ACC112 (cell line): ENCODE data around the gene PPP4R3A.
"Not testable (repeated sequence)": the region's sequence is repeated elsewhere in the genome, so short reads cannot be mapped to it uniquely, and the experiment has no call there.

Experiments used
- H2AFZ ChIP-seq: fragments of 200-600 bp; sonication (generic); one replicate; pipeline ENCODE4 v1.6.0; 2017; ENCODE audit warnings: antibody characterized with exemption, low read length; ENCODE audit not compliant: unreplicated experiment
- H3K27ac ChIP-seq: fragments of 200-600 bp; sonication (generic); 2 replicates; pipeline ENCODE4 v1.5.1; 2014; ENCODE audit warnings: low read depth, mild to moderate bottlenecking, antibody characterized with exemption, low read length, moderate library complexity
- H3K27me3 ChIP-seq: fragments of 200-600 bp; sonication (generic); 2 replicates; pipeline ENCODE4 v1.6.1; 2014; ENCODE audit warnings: mild to moderate bottlenecking, antibody characterized with exemption, low read length, moderate library complexity, mixed read lengths; ENCODE audit not compliant: insufficient read depth
- H3K36me3 ChIP-seq: fragments of 200-600 bp; sonication (generic); 2 replicates; pipeline ENCODE4 v1.6.1; 2016; ENCODE audit warnings: mild to moderate bottlenecking, antibody characterized with exemption, low read length, moderate library complexity, mixed read lengths; ENCODE audit not compliant: insufficient read depth
- H3K4me1 ChIP-seq: fragments of 200-600 bp; sonication (generic); one replicate; pipeline ENCODE4 v1.6.1; 2016; ENCODE audit warnings: low read length, mixed read lengths; ENCODE audit not compliant: insufficient read depth, unreplicated experiment, control insufficient read depth
- H3K4me3 ChIP-seq: fragments of 200-600 bp; sonication (generic); 2 replicates; pipeline ENCODE4 v1.5.1; 2014; ENCODE audit warnings: mild to moderate bottlenecking, low read depth, low read length
- H3K79me2 ChIP-seq: fragments of 200-600 bp; sonication (generic); one replicate; pipeline ENCODE4 v1.6.0; 2016; ENCODE audit warnings: low read length; ENCODE audit not compliant: control insufficient read depth, unreplicated experiment, insufficient read depth

Gene PPP4R3A

DNA sequence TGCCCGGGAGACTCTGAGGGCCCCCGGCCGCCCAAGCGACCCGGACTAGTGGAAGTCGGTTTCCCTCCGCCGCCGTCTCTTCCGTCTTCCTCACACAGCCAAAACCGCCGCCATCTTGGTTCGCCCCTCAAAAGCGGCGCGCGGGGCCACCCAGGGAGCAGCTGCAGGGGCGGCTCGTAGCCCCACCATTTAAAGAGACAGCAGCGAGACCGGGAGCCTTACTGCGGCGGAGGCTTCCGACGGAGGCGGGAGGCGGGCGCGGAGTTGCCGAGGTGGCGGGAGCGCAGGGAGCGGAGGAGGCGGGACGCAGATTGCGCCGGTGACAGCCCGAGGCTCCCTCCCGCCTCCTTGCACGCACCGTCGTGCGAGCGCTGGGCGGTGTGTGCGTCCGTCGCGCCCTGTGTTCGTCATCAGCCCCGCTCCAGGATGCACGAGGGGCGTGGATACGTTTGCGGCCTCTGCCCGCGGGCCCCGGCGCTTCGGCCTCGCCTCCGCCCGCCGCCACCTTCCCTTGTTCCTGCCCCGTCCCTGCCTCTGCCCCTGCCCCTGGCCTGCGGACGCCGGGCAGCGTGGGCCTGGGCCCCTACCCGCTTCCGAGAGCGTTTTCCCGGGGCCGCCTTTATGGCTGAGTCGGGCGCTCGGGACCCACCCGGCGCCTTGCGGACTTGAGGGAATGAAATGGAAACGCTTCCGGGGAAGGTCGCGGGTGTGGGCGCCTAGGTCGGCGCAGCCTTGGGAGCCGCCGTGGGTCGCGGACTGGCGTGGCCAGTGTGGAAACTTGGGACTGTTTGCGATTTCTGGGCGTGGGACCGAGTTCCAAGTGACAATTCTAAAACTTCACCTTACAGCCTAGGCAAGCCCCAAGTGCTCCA is at the start of gene PPP4R3A:
Gene PPP4R3A (minus strand): TSS at position 140 of the 872 bp plus-strand sequence. CDS start 663 bp downstream, outside the sequence.
- Histone ChIP-seq H3K4me3 (peak within 1 kb of the TSS; percentile 99), H3K27ac (peak within 1 kb of the TSS; percentile 98), H3K27me3 (no peaks in the 10 kb centered on the region), H3K36me3 (peaks cover 8% of the 10 kb centered on the region), H3K79me2 (peaks cover 42% of the 10 kb centered on the region), H2AFZ (peak within 1 kb of the TSS; percentile 91), H3K4me1 (peaks cover 14% of the 10 kb centered on the region)

DNA sequence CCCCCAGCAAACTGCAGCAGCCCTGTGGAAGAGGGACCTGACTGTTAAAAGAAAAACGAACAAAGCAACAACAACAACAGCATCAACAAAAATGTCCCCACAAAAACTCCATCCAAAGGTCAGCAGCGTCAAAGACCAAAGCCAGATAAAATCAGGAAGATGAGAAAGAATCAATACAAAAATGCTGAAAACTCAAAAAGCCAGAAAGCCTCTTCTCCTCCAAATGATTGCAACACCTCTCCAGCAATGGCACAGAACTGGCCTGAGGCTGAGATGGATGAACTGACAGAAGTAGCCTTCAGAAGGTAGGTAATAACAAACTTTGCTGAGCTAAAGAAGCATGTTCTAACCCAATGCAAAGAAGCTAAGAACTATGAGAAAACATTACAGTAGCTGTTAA is 45.4 kb upstream of the PPP4R3A start:
- Histone ChIP-seq H3K27me3 (peaks cover 15% of the 10 kb centered on the region; the same call in 1 of the 2 replicates), H3K4me3 (no peak overlapping the region)

DNA sequence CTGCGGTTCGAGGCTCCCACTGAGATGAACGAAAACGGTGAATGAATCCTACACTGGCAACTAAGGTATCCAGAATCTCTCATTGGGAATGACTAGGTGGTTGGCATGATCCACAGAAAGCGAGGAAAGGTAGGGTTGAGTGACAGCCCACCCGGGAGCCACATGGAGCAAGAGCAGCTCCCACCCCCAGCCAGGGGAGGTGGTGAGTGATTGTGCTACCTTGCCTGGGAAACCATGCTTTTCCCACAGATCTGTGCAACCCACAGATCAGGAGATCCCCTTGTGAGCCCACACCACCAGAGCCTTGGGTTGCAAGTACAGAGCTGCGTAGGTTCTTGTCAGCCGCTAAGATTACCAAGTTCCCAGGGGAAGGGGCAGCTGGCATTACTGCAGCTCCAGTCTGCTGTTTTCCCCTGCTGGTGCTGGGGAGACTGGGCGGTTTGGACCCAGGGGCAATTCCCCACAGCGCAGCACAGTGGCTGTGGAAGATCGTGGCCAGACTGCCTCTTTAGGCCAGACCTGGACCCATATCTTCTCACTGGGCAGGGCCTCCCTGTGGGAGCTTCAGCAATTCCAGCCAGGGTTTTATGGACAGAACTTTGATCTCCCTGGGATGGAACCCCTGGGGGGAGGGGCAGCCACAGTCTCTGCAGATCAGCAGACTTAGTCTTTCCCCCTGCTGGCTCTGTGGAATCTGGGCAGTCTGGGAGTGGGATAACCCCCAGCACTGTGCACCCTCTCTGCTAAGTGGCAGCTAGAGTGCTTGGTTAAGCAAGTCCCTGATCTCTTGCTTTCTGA is 44.6 kb upstream of the PPP4R3A start:
- H3K36me3 ChIP-seq: no peaks in the 10 kb centered on the region
- H3K4me1 ChIP-seq: no peaks in the 10 kb centered on the region
- no peak overlapping the region for H2AFZ ChIP-seq
- H3K27me3 ChIP-seq: peaks cover 15% of the 10 kb centered on the region; the same call in 1 of the 2 replicates
- no peak overlapping the region for H3K4me3 ChIP-seq
- H3K79me2 ChIP-seq: no peaks in the 10 kb centered on the region
- H3K27ac ChIP-seq: no peak overlapping the region

More for the DNA sequence above, 45.4 kb upstream of the PPP4R3A start:
- H3K4me1 ChIP-seq: no peaks in the 10 kb centered on the region
- no peak overlapping the region for H2AFZ ChIP-seq
- no peaks in the 10 kb centered on the region for H3K79me2 ChIP-seq
- no peaks in the 10 kb centered on the region for H3K36me3 ChIP-seq
- no peak overlapping the region for H3K27ac ChIP-seq

DNA sequence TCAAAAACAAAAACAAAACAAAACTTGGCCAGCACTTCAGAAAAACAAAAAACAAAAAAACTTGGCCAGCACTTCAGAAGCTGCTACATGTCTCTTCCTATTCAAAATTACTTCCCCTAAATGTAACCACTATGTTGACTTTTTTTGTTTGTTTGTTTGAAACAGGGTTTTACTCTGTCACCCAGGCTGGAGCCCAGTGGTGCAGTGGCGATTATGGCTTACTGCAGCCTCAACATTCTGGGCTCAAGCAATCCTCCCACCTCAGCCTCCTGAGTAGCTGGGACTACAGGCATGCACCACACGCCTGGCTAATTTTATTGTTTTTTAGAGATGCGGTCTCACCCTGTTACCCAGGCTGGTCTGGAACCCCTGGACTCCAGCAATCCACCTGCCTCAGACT is 38.0 kb upstream of the PPP4R3A start:
- peaks cover 7% of the 10 kb centered on the region; the same call in 1 of the 2 replicates for H3K27me3 ChIP-seq
- no peak overlapping the region for H3K27ac ChIP-seq
- no peak overlapping the region for H2AFZ ChIP-seq
- no peaks in the 10 kb centered on the region for H3K4me1 ChIP-seq
- no peaks in the 10 kb centered on the region for H3K79me2 ChIP-seq
- H3K36me3 ChIP-seq: no peaks in the 10 kb centered on the region
- no peak overlapping the region for H3K4me3 ChIP-seq

DNA sequence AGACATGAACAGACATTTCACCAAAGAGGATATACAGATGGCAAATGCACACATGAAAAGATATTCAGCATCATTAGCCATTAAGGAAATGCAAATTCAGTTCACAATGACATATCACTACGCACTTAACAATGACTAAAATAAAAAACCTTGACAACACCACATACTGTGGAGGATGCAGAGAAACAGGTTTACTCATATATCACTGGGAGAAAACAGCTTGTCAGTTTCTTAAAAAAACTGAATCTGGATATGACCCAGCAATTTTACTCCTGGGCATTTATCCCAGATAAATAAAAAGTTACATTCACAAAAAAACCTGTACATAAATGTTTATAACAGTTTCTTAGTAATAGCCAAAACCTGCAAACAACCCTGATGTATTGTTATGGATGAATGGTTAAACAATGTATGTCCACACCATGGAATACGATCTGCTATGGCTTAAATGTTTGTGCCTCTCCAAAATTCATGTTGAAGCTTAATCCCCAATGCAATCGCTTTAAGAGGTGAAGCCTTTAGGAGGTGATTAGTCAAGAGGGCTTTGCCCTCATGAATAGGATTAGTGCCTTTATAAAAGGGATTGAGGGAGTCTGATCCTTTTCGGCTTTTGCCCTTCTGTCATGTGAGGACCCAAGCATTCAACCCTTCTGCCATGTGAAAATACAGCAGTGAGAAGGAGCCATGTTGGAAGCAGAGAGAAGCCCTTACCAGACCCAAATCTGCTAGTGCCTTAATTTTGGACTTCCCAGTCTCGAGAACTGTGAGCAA is 36.0 kb upstream of the PPP4R3A start:
- H3K4me3 ChIP-seq: no peak overlapping the region
- peaks cover 7% of the 10 kb centered on the region; the same call in 1 of the 2 replicates for H3K27me3 ChIP-seq
- no peak overlapping the region for H3K27ac ChIP-seq
- no peaks in the 10 kb centered on the region for H3K79me2 ChIP-seq
- H3K36me3 ChIP-seq: no peaks in the 10 kb centered on the region
- H3K4me1 ChIP-seq: no peaks in the 10 kb centered on the region
- H2AFZ ChIP-seq: no peak overlapping the region

DNA sequence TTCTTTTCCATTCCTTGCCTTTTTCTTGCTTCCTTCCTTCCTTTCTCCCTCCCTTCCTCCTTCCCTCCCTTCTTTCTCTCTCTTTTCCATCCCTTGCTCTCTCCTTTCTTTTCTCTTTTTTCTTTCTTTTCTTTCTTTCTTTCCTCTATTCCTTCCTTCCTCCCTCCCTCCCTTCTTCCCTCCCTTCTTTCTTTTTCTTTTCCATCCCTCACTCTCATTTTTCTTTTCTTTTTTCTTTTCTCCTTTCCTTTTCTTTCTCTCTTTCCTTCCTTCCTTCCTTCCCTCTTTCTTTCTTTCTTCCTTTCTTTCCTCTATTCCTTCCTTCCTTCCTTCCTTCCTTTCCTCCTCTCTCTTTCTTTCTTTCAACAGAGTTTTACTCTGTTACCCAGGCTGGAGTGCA is 35.1 kb upstream of the PPP4R3A start:
- no peaks in the 10 kb centered on the region for H3K79me2 ChIP-seq
- no peaks in the 10 kb centered on the region for H3K4me1 ChIP-seq
- H2AFZ ChIP-seq: no peak overlapping the region
- H3K4me3 ChIP-seq: no peak overlapping the region
- H3K27ac ChIP-seq: no peak overlapping the region
- no peaks in the 10 kb centered on the region for H3K36me3 ChIP-seq
- H3K27me3 ChIP-seq: peaks cover 7% of the 10 kb centered on the region; the same call in 1 of the 2 replicates

DNA sequence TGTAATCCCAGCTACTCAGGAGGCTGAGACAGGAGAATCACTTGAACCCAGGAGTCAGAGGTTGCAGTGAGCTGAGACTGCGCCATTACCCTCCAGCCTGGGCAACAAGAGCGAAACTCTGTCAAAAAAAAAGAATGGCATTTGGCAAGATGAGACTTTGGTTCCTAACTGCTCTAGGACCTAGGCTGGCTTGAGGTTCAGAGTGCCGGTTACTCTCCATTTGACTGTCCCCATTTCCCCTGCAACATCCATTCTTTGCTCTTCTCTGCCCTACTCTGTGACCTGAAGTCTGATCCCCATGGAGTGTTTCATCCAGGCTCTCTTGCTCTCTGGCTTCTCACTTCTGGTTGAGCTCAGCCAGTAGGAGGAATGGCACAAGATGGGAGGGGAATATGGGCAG is 26.2 kb upstream of the PPP4R3A start:
- peaks cover 23% of the 10 kb centered on the region; the same call in 1 of the 2 replicates for H3K27me3 ChIP-seq
- H3K36me3 ChIP-seq: no peaks in the 10 kb centered on the region
- no peaks in the 10 kb centered on the region for H3K4me1 ChIP-seq
- no peak overlapping the region for H2AFZ ChIP-seq
- H3K4me3 ChIP-seq: no peak overlapping the region
- H3K27ac ChIP-seq: no peak overlapping the region
- no peaks in the 10 kb centered on the region for H3K79me2 ChIP-seq

DNA sequence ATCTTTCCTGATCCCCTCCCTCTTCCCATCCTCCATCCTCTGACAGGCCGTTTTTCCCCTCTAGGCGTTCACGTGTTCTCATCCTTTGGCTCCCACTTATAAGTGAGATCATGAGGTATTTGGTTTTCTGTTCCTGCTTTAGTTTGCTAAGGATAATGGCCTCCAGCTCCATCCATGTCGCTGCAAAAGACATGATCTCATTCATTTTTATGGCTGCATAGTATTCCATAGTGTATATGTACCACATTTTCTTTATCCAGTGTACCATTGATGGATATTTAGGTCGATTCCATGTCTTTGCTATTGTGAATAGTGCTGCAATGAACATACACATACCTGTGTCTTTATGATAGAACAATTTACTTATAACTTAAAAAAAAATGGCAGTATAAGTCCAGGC is 23.9 kb upstream of the PPP4R3A start:
- not testable (repeated sequence) for H3K27ac ChIP-seq, H3K36me3 ChIP-seq, H3K4me3 ChIP-seq, H2AFZ ChIP-seq, H3K79me2 ChIP-seq, H3K4me1 ChIP-seq
- peaks cover 25% of the 10 kb centered on the region; the same call in 1 of the 2 replicates for H3K27me3 ChIP-seq

DNA sequence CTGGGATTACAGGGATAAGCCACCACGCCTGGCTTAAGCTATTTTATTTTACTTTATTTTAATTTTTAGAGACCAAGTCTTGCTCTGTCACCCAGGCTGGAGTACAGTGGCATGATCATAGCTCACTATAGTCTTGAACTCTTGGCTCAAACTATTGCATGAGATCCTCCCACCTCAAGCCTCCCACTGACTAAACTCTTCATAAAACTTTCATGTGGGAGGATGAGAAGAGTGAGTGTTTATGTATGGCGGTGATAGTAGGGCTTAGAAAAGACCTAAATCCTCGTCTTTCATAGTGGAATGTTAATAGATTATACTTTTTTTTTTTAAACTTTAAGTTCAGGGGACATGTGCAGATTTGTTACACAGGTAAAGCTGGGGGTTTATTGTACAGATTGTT is 23.5 kb upstream of the PPP4R3A start:
- Histone ChIP-seq H3K4me1 (no peaks in the 10 kb centered on the region), H3K4me3 (no peak overlapping the region), H3K27ac (no peak overlapping the region), H3K27me3 (peaks cover 25% of the 10 kb centered on the region; the same call in 1 of the 2 replicates), H3K36me3 (no peaks in the 10 kb centered on the region), H3K79me2 (no peaks in the 10 kb centered on the region), H2AFZ (no peak overlapping the region)

DNA sequence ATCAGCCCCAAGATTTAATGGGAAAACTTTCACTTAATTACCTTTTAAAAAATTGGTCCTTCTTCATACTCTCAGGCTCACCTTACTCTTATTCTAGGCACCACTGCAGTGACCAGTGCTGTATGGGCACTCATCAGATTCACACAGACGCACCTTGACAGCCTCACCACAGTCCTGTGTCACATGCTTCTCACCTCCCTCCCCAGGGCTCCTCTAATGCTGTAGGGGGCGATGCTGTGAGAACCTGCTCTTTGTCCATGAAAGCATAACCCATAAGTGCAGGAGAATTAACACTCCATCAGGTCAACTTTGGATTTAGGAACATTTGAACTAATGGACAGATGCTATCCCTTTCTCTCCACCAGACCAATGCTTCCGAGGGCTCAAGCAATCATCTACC is 13.9 kb upstream of the PPP4R3A start:
- no peaks in the 10 kb centered on the region for H3K36me3 ChIP-seq
- H3K79me2 ChIP-seq: no peaks in the 10 kb centered on the region
- no peak overlapping the region for H3K4me3 ChIP-seq
- no peak overlapping the region for H2AFZ ChIP-seq
- H3K27ac ChIP-seq: no peak overlapping the region
- H3K27me3 ChIP-seq: no peaks in the 10 kb centered on the region
- H3K4me1 ChIP-seq: no peaks in the 10 kb centered on the region
